MCF 10A (cell line): Measurements from ENCODE around the gene PPP6R3. TPM values are rescaled to one million over a fixed set of nuclear protein-coding genes. Genes with fewer than 3 reads are reported as not detected.

Experiments used
- BruUV-seq: library from RNA; stranded (reverse); fragments of 400-500 nt; replicated peaks from 2 replicates; lab custom pipeline; 2021; lab: Mats Ljungman, UMichigan
- CTCF ChIA-PET: fragments of 300-600 bp; sonication (Branson Sonifier 250); formaldehyde crosslinking; extraction: SDS; loops from one replicate; lab custom pipeline; 2021; ENCODE audit warnings: antibody characterized with exemption, inconsistent platforms; lab: Yijun Ruan, JAX
- POLR2A ChIA-PET: fragments of 300-600, 350-650 bp; sonication (Branson Sonifier 250); formaldehyde crosslinking; extraction: SDS; loops from one replicate; lab custom pipeline; 2020; ENCODE audit warnings: antibody characterized with exemption, inconsistent platforms; lab: Yijun Ruan, JAX
- DNase-seq: peaks from one replicate; pipeline ENCODE4 v3.0.0-alpha.2; 2018; ENCODE audit not compliant: unreplicated experiment
- H3K27ac Mint-ChIP-seq: one replicate; pipeline ENCODE4 v1.8.0; 2022; ENCODE audit warnings: mild to moderate bottlenecking, low read depth, mixed read lengths; ENCODE audit not compliant: unreplicated experiment
- H3K27me3 Mint-ChIP-seq: one replicate; pipeline ENCODE4 v1.8.0; 2022; ENCODE audit warnings: mixed read lengths; ENCODE audit not compliant: insufficient read depth, unreplicated experiment
- H3K36me3 Mint-ChIP-seq: one replicate; pipeline ENCODE4 v1.8.0; 2022; ENCODE audit warnings: mild to moderate bottlenecking, moderate library complexity, mixed read lengths; ENCODE audit not compliant: insufficient read depth, unreplicated experiment
- H3K4me1 Mint-ChIP-seq: one replicate; pipeline ENCODE4 v1.8.0; 2022; ENCODE audit warnings: mixed read lengths; ENCODE audit not compliant: insufficient read depth, unreplicated experiment
- H3K4me3 Mint-ChIP-seq: one replicate; pipeline ENCODE4 v1.8.0; 2022; ENCODE audit warnings: mild to moderate bottlenecking, moderate library complexity, mixed read lengths; ENCODE audit not compliant: unreplicated experiment
- H3K9me3 Mint-ChIP-seq: one replicate; pipeline ENCODE4 v1.8.0; 2022; ENCODE audit warnings: mixed read lengths; ENCODE audit not compliant: unreplicated experiment
- CTCF ChIP-seq: fragments of 200-600 bp; IDR thresholded peaks from one replicate; pipeline ENCODE4 v1.8.0; 2022; ENCODE audit warnings: antibody characterized with exemption, mild to moderate bottlenecking; ENCODE audit not compliant: unreplicated experiment
- intact Hi-C: fragments of 100-400 bp; cut with micrococcal nuclease; formaldehyde crosslinking; loops from 2 replicates; pipeline ENCODE4 v1.14.1; 2022
- total RNA-seq: library from RNA; stranded (reverse); gene quantifications from 2 replicates; pipeline ENCODE4 v1.2.3, GENCODE V29; 2022

Gene PPP6R3
- total RNA-seq, 1 experiment from 2014 or later, result 95.7 TPM

- Mint-ChIP-seq H3K9me3 (no peaks in the 10 kb centered on the region), H3K27me3 (no peaks in the 10 kb centered on the region), H3K4me3 (no peak overlapping the region), H3K36me3 (peaks cover 68% of the 10 kb centered on the region), H3K27ac (no peak overlapping the region), H3K4me1 (peaks cover 5% of the 10 kb centered on the region)
- DNase-seq, result no peak
- BruUV-seq, result no TSS peak
- ChIA-PET CTCF (interaction anchor here (0.6 kb wide), 1 partner anchor 279 kb away, joined by 3 read pairs; no protein-coding TSS in a partner anchor), POLR2A (interaction anchor here (0.7 kb wide), 1 partner anchor 25 kb away, joined by 3 read pairs; no protein-coding TSS in a partner anchor)
- intact Hi-C loops, result no loop called here
- TF ChIP-seq CTCF, result no peak
These were observed 110.1 kb downstream of the PPP6R3 start for GRCh38 chr11:68570691-68571090.

GRCh38 chr11:68574308-68574707, 113.8 kb downstream of the PPP6R3 start:
- H3K27me3 Mint-ChIP-seq, result no peaks in the 10 kb centered on the region
- intact Hi-C loops, result no loop called here
- POLR2A ChIA-PET, result no interaction called here
- H3K4me3 Mint-ChIP-seq, result no peak overlapping the region
- no peak overlapping the region for H3K27ac Mint-ChIP-seq
- no peak for TF ChIP-seq CTCF
- peaks cover 5% of the 10 kb centered on the region for H3K4me1 Mint-ChIP-seq
- CTCF ChIA-PET, result interaction anchor here (0.6 kb wide), 1 partner anchor 10 kb away, joined by 4 read pairs; no protein-coding TSS in a partner anchor
- DNase-seq, result no peak
- no TSS peak for BruUV-seq
- no peaks in the 10 kb centered on the region for H3K9me3 Mint-ChIP-seq
- peaks cover 63% of the 10 kb centered on the region for H3K36me3 Mint-ChIP-seq

GRCh38 chr11:68575025-68575665, 114.6 kb downstream of the PPP6R3 start:
- intact Hi-C loops, result no loop called here
- TF ChIP-seq CTCF, result no peak
- no peaks in the 10 kb centered on the region for H3K9me3 Mint-ChIP-seq
- ChIA-PET POLR2A (no interaction called here), CTCF (interaction anchor here (1.3 kb wide), 1 partner anchor 9 kb away, joined by 6 read pairs; no protein-coding TSS in a partner anchor)
- no TSS peak for BruUV-seq
- no peak overlapping the region for H3K27ac Mint-ChIP-seq
- H3K4me1 Mint-ChIP-seq, result peaks cover 5% of the 10 kb centered on the region
- H3K36me3 Mint-ChIP-seq, result peaks cover 69% of the 10 kb centered on the region
- no peaks in the 10 kb centered on the region for H3K27me3 Mint-ChIP-seq
- H3K4me3 Mint-ChIP-seq, result no peak overlapping the region
- no peak for DNase-seq

GRCh38 chr11:68579455-68579854, 118.9 kb downstream of the PPP6R3 start:
- Mint-ChIP-seq H3K27ac (no peak overlapping the region), H3K4me3 (no peak overlapping the region), H3K4me1 (peaks cover 18% of the 10 kb centered on the region), H3K9me3 (no peaks in the 10 kb centered on the region), H3K36me3 (peaks cover 56% of the 10 kb centered on the region), H3K27me3 (no peaks in the 10 kb centered on the region)
- ChIA-PET CTCF (interaction anchor here (0.6 kb wide), 1 partner anchor 106 kb away, joined by 6 read pairs; no protein-coding TSS in a partner anchor), POLR2A (no interaction called here)
- peak; percentile 17 for DNase-seq
- intact Hi-C loops, result no loop called here
- TF ChIP-seq CTCF, result no peak
- BruUV-seq, result no TSS peak
